NCI-H510A treated with DMSO at 0.1 percent for 48 hours (cell line): ENCODE results near the gene UBR4.

Source experiments
- DNase-seq: peaks from one replicate; lab custom pipeline; 2025; lab: John Stamatoyannopoulos, UW

The UBR4 gene

DNA sequence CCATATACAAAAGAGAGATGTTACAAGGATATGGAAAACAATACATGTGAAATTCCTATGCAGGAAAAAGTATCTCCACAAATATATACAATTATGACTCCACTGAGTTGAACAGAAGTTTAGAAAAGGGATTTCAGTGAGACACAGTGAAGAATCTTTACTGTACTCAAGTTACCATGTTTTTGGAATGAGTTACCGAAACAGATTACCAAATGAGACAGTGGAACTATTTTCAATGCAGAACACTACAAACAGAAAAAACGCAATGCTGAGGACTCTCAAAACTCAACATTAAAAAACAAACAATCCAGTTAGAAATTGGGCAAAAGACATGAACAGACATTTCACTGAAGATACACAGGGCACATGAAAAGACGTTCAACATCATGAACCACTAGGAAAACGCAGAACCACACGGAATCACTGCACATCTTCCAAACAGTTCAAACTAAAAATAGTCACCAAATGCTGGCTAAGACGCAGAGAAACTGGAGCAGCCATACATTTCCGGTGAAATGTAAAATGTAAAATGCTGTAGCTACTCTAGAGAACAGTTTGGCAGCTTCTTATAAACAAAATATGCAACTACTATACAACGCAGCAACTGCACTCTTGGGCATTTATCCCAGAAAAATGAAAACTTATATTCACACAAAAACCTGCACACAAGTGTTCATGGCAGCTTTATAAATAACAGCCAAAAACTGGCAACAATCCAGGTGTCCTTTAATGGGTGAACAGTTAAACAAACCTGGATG is 118.7 kb downstream of the UBR4 start:
- no peak for DNase-seq

DNA sequence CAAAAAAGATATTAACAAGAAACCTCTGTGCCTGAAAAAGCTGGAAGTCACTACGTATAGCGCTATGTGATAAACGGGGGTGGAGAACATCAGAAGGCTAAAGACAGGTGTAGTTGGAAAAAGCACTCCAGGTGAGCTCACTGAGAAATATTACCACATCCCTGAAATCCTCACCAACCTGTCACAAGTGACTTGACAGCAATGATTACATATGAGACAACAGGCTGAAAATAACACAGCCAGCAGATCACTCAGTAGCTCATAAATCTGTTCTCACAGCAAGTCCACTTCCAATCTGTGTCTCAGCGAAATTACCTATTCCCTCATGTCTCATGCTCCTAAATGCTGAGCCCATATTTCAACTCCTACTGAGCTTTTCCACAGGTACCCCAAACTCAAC is 120.5 kb downstream of the UBR4 start:
- DNase-seq = no peak

GRCh38 chr1:19088717-19089442 is 121.2 kb downstream of the UBR4 start:
- DNase-seq = no peak

- no peak for DNase-seq
Measured at GRCh38 chr1:19087737-19088594, 122.1 kb downstream of the UBR4 start.

- no peak for DNase-seq
Measured at GRCh38 chr1:19087017-19087736, 122.9 kb downstream of the UBR4 start.

- DNase-seq = no peak
Measured at GRCh38 chr1:19086176-19086875, 123.7 kb downstream of the UBR4 start.

GRCh38 chr1:19084206-19084738 is 125.8 kb downstream of the UBR4 start:
- no peak for DNase-seq

- no peak for DNase-seq
Measured at GRCh38 chr1:19083081-19083480, 127.0 kb downstream of the UBR4 start.

GRCh38 chr1:19081218-19081893 is 128.7 kb downstream of the UBR4 start:
- DNase-seq = no peak

DNA sequence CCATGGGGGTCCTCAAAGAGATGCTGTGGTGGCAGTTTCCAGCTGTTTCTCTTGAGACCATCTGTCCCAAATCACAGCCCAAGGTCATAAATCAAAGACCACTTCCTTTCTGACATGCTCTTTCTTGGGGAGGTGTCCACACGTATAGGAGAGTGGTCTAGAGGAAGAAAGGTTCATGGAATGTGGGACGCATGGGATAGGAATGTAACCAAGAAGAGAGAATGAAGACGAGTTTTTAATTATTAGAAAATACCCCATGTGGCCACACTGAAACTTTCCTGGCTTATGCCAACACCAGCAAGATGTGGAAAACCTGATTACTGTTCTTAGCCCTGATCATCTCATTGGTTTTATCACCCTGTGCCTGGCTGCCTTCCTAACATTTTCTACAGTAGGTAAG is 129.3 kb downstream of the UBR4 start:
- no peak for DNase-seq

- no peak for DNase-seq
Measured at GRCh38 chr1:19079541-19080472, 130.3 kb downstream of the UBR4 start.

- no peak for DNase-seq
Measured at GRCh38 chr1:19078536-19078935, 131.5 kb downstream of the UBR4 start.

- no peak for DNase-seq
Measured at GRCh38 chr1:19076841-19077616, 133.0 kb downstream of the UBR4 start.

GRCh38 chr1:19074902-19075721 is 135.0 kb downstream of the UBR4 start:
- no peak for DNase-seq

GRCh38 chr1:19074361-19074901 is 135.6 kb downstream of the UBR4 start:
- DNase-seq = no peak

DNA sequence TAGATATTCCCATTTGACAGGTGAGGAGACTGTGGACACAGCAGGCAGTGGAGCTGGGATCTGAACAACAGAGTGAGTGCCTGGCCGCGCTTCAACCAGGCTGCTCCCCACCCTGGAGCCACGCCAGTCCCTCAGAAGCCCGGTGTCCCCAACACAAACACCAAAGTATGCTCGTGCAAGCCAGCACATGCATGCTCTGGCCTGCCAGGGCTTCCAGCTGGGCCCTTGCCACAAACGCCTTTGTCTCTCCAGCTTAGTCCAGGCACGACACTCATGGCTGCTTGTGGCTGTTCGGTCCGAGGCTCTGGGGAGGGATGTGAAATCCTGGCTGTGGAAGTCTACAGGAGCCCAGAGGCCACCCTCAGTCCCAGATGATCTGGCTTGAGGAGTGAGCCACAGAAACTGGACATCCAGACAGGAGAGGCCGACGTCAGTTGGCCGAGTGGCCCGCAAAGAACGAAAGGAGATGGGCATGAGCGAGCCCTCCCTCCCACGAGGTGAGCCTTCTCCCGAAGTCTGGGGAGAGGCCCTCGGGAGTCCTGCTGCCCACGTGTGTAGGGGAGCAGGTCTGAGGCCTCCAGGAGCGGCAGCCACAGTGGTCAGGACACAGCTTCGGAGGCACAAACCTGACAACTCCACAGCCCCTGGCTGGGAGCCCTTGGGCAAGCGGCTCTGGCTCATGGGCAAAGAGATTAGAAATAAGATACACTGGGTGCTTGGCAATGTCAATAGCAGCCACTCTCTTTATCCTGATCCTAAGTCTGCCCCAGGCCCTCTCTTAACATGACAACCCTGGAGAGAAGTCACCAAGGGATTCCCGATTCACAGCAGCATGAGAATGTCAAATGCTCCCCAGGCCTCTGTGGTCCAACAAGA is 136.5 kb downstream of the UBR4 start:
- DNase-seq = no peak
